HG03342 (cell line): ENCODE results near the gene PNP.

ENCODE experiments used
- ATAC-seq: cut with Tn5 transposase; IDR thresholded peaks from one replicate; pipeline ENCODE4 v1.9.1; 2021; ENCODE audit warnings: mild to moderate bottlenecking, moderate library complexity; ENCODE audit not compliant: unreplicated experiment

PNP gene

GRCh38 chr14:20454516-20455354 is 14.5 kb upstream of the PNP start, which contains the start of the genes APEX1 and OSGEP:
Gene APEX1 (plus strand): TSS chr14:20455226. CDS start chr14:20455646, 420 bp downstream.
Gene OSGEP (minus strand): TSS chr14:20454812. CDS start chr14:20454683, 129 bp downstream.
- peak; percentile 84 for ATAC-seq

- ATAC-seq, result peak; percentile 52
Observed at GRCh38 chr14:20455355-20456300, 13.6 kb upstream of the PNP start.

- ATAC-seq, result no peak
Observed at GRCh38 chr14:20456971-20457370, 12.2 kb upstream of the PNP start.

GRCh38 chr14:20458031-20458789 is 11.0 kb upstream of the PNP start:
- ATAC-seq, result no peak

- peak; percentile 3 for ATAC-seq
Observed at GRCh38 chr14:20460458-20461224, 8.6 kb upstream of the PNP start.

- peak; percentile 93 for ATAC-seq
Observed at GRCh38 chr14:20461225-20462141, 7.7 kb upstream of the PNP start, which contains the start of gene PIP4P1. Gene PIP4P1 (minus strand): TSS chr14:20461434. CDS start chr14:20461325, 109 bp downstream.

- no peak for ATAC-seq
Observed at GRCh38 chr14:20468764-20469241, 403 bp upstream of the PNP start.

GRCh38 chr14:20469890-20470602 is 840 bp downstream of the PNP start:
- ATAC-seq, result peak; percentile 30

- ATAC-seq, result no peak
Observed at GRCh38 chr14:20470603-20470901, 1.3 kb downstream of the PNP start.

GRCh38 chr14:20472536-20473169 is 3.4 kb downstream of the PNP start:
- ATAC-seq, result no peak

GRCh38 chr14:20476776-20477175 is 7.6 kb downstream of the PNP start:
- no peak for ATAC-seq

GRCh38 chr14:20477211-20477876 is 8.1 kb downstream of the PNP start:
- no peak for ATAC-seq

- ATAC-seq, result no peak
Observed at GRCh38 chr14:20478894-20479293, 9.7 kb downstream of the PNP start.

GRCh38 chr14:20482382-20482781 is 13.2 kb downstream of the PNP start:
- ATAC-seq, result no peak

- no peak for ATAC-seq
Observed at GRCh38 chr14:20485900-20486299, 16.7 kb downstream of the PNP start.

- ATAC-seq, result no peak
Observed at GRCh38 chr14:20486684-20487395, 17.6 kb downstream of the PNP start.

GRCh38 chr14:20487396-20487725 is 18.2 kb downstream of the PNP start:
- ATAC-seq, result no peak
